Nephron (organoid): Measurements from ENCODE around the gene NOD1.

Experiments
- H3K27ac Mint-ChIP-seq, 3 experiments: 2 replicates each; pipeline ENCODE4 v1.8.0; 2020; ENCODE audit warnings: mixed read lengths in 3 of 3, mild to moderate bottlenecking in 2 of 3, moderate library complexity in 1 of 3
- H3K27me3 Mint-ChIP-seq: 2 replicates; pipeline ENCODE4 v1.8.0; 2021; ENCODE audit warnings: low read depth, mild to moderate bottlenecking, moderate library complexity, mixed read lengths
- H3K36me3 Mint-ChIP-seq: 2 replicates; pipeline ENCODE4 v1.8.0; 2020; ENCODE audit warnings: low read depth, mixed read lengths
- H3K4me1 Mint-ChIP-seq: 2 replicates; pipeline ENCODE4 v1.8.0; 2020; ENCODE audit warnings: mixed read lengths
- H3K4me3 Mint-ChIP-seq, 3 experiments: 2 replicates each; pipeline ENCODE4 v1.8.0; 2020; ENCODE audit warnings: mild to moderate bottlenecking in 3 of 3, mixed read lengths in 3 of 3, moderate library complexity in 2 of 3
- H3K9me3 Mint-ChIP-seq: 2 replicates; pipeline ENCODE4 v1.8.0; 2020; ENCODE audit warnings: mixed read lengths
- CTCF ChIP-seq, 3 experiments: fragments of 200-600 bp; sonication (generic); IDR thresholded peaks; one replicate each; pipeline ENCODE4 v1.5.0; 2021; ENCODE audit warnings: antibody characterized with exemption in 3 of 3; ENCODE audit not compliant: unreplicated experiment in 3 of 3

Gene NOD1

GRCh38 chr7:30451539-30452279 lies 26.9 kb downstream of the NOD1 start:
- Mint-ChIP-seq H3K36me3 (peaks cover 16% of the 10 kb centered on the region), H3K4me3 (no peak overlapping the region), H3K4me1 (peaks cover 6% of the 10 kb centered on the region), H3K9me3 (no peaks in the 10 kb centered on the region), H3K27me3 (peaks cover 3% of the 10 kb centered on the region), H3K27ac (no peak overlapping the region)
- TF ChIP-seq CTCF (IDR thresholded peaks at IDR 0.05; ENCODE audit: unreplicated experiment in 3 of 3) = no peak

GRCh38 chr7:30450983-30451497 lies 27.5 kb downstream of the NOD1 start:
- H3K27me3 Mint-ChIP-seq = peaks cover 3% of the 10 kb centered on the region
- no peak overlapping the region for H3K4me3 Mint-ChIP-seq
- no peaks in the 10 kb centered on the region for H3K9me3 Mint-ChIP-seq
- no peak overlapping the region for H3K27ac Mint-ChIP-seq
- peaks cover 6% of the 10 kb centered on the region for H3K4me1 Mint-ChIP-seq
- peaks cover 17% of the 10 kb centered on the region for H3K36me3 Mint-ChIP-seq
- TF ChIP-seq CTCF (IDR thresholded peaks at IDR 0.05; ENCODE audit: unreplicated experiment in 3 of 3) = no peak

- Mint-ChIP-seq H3K27ac (no peak overlapping the region), H3K9me3 (no peaks in the 10 kb centered on the region), H3K4me3 (no peak overlapping the region), H3K4me1 (peaks cover 6% of the 10 kb centered on the region), H3K27me3 (peaks cover 3% of the 10 kb centered on the region), H3K36me3 (peaks cover 20% of the 10 kb centered on the region)
- TF ChIP-seq CTCF (IDR thresholded peaks at IDR 0.05; ENCODE audit: unreplicated experiment in 3 of 3) = no peak
These were observed 28.2 kb downstream of the NOD1 start for GRCh38 chr7:30450240-30450982.

- H3K4me1 Mint-ChIP-seq = peaks cover 2% of the 10 kb centered on the region
- no peak for TF ChIP-seq CTCF (IDR thresholded peaks at IDR 0.05; ENCODE audit: unreplicated experiment in 3 of 3)
- H3K27me3 Mint-ChIP-seq = peaks cover 3% of the 10 kb centered on the region
- H3K27ac Mint-ChIP-seq = no peak overlapping the region
- H3K36me3 Mint-ChIP-seq = peaks cover 20% of the 10 kb centered on the region
- H3K4me3 Mint-ChIP-seq = no peak overlapping the region
- H3K9me3 Mint-ChIP-seq = no peaks in the 10 kb centered on the region
These were observed 30.0 kb downstream of the NOD1 start for GRCh38 chr7:30448461-30449189.

GRCh38 chr7:30447466-30447865 lies 31.1 kb downstream of the NOD1 start:
- Mint-ChIP-seq H3K27ac (no peak overlapping the region), H3K27me3 (peaks cover 3% of the 10 kb centered on the region), H3K36me3 (peaks cover 20% of the 10 kb centered on the region), H3K9me3 (no peaks in the 10 kb centered on the region), H3K4me3 (no peak overlapping the region), H3K4me1 (no peaks in the 10 kb centered on the region)
- no peak for TF ChIP-seq CTCF (IDR thresholded peaks at IDR 0.05; ENCODE audit: unreplicated experiment in 3 of 3)
